GM10266 (cell line): ENCODE measurements around the gene MTLN.

Experiments
- DNase-seq: peaks from one replicate; pipeline ENCODE4 v3.0.0; 2012; ENCODE audit errors: extremely low spot score
- CTCF ChIP-seq: IDR thresholded peaks from 2 replicates; pipeline ENCODE4 v1.5.1; 2012; ENCODE audit warnings: mild to moderate bottlenecking, low read depth; ENCODE audit not compliant: control insufficient read depth, insufficient read depth; ENCODE audit errors: missing control alignments

The MTLN gene

GRCh38 chr2:110172506-110172905 is 39.8 kb downstream of the MTLN start:
- no peak for TF ChIP-seq CTCF

GRCh38 chr2:110170102-110170501 is 42.2 kb downstream of the MTLN start:
- DNase-seq, result no peak
- TF ChIP-seq CTCF, result no peak

More at GRCh38 chr2:110172506-110172905, 39.8 kb downstream of the MTLN start:
- DNase-seq, result no peak

- TF ChIP-seq CTCF, result no peak
- no peak for DNase-seq
Measured at GRCh38 chr2:110167326-110168000, 44.9 kb downstream of the MTLN start.

GRCh38 chr2:110166266-110166665 is 46.1 kb downstream of the MTLN start:
- TF ChIP-seq CTCF, result no peak
- no peak for DNase-seq
